SU-DHL-6 (cell line): ENCODE measurements around the gene SORCS2.

Experiments
- H2AFZ ChIP-seq: fragments of 200-600 bp; sonication (generic); 2 replicates; pipeline ENCODE4 v1.6.1; 2014; ENCODE audit warnings: low read depth, mild to moderate bottlenecking, moderate library complexity, mixed read lengths, antibody characterized with exemption, low read length; ENCODE audit not compliant: severe bottlenecking
- H3F3A ChIP-seq: fragments of 200-600 bp; shearing (Covaris generic); 2 replicates; pipeline ENCODE4 v1.6.0; 2016; ENCODE audit warnings: antibody characterized with exemption, mild to moderate bottlenecking; ENCODE audit not compliant: insufficient read depth
- H3K27ac ChIP-seq: fragments of 200-600 bp; sonication (generic); 2 replicates; pipeline ENCODE4 v1.5.1; 2016; ENCODE audit warnings: low read depth, mild to moderate bottlenecking, low read length, moderate library complexity, mixed read lengths
- H3K27me3 ChIP-seq: fragments of 200-600 bp; sonication (generic), shearing (Covaris generic); 2 replicates; pipeline ENCODE4 v1.6.0; 2014; ENCODE audit warnings: mild to moderate bottlenecking, low read length
- H3K36me3 ChIP-seq: fragments of 200-600 bp; sonication (generic); 2 replicates; pipeline ENCODE4 v1.6.1; 2014; ENCODE audit warnings: mild to moderate bottlenecking, low read length, mixed read lengths
- H3K4me2 ChIP-seq: fragments of 300-600, 200-600 bp; shearing (Covaris generic), sonication (generic); 2 replicates; pipeline ENCODE4 v1.6.0; 2014; ENCODE audit warnings: low read length, low read depth, mild to moderate bottlenecking; ENCODE audit not compliant: poor library complexity, severe bottlenecking
- H3K4me3 ChIP-seq: fragments of 200-600 bp; sonication (generic); 2 replicates; pipeline ENCODE4 v1.5.1; 2014; ENCODE audit warnings: antibody characterized with exemption, low read length, mild to moderate bottlenecking, mixed read lengths; ENCODE audit not compliant: insufficient read depth, poor library complexity, severe bottlenecking
- H3K79me2 ChIP-seq: fragments of 200-600 bp; sonication (generic); 2 replicates; pipeline ENCODE4 v1.6.1; 2014; ENCODE audit warnings: mild to moderate bottlenecking, low read length, moderate library complexity; ENCODE audit not compliant: insufficient read depth
- H3K9ac ChIP-seq: fragments of 200-600 bp; sonication (generic); 2 replicates; pipeline ENCODE4 v1.7.0; 2014; ENCODE audit warnings: mild to moderate bottlenecking, low read length
- H3K9me2 ChIP-seq: fragments of 200-600 bp; sonication (generic); replicated peaks from 2 replicates; pipeline ENCODE4 v1.6.1; 2014; ENCODE audit warnings: low read length; ENCODE audit not compliant: insufficient read depth
- H3K9me3 ChIP-seq: fragments of 200-600 bp; sonication (generic); 2 replicates; pipeline ENCODE4 v1.6.1; 2014; ENCODE audit warnings: low read length, mixed read lengths; ENCODE audit not compliant: insufficient read depth
- H4K20me1 ChIP-seq: fragments of 200-600 bp; sonication (generic); 2 replicates; pipeline ENCODE4 v1.6.1; 2014; ENCODE audit warnings: low read depth, mild to moderate bottlenecking, antibody characterized with exemption, low read length, moderate library complexity, mixed read lengths
- CTCF ChIP-seq: fragments of 200-600 bp; sonication (generic); IDR thresholded peaks from one replicate; pipeline ENCODE4 v1.5.1; 2017; ENCODE audit warnings: antibody characterized with exemption, mild to moderate bottlenecking, low read length, moderate library complexity; ENCODE audit not compliant: insufficient read depth, poor library complexity, severe bottlenecking
- EZH2phosphoT487 ChIP-seq: fragments of 200-600 bp; sonication (generic), shearing (Covaris generic); conservative IDR thresholded peaks from 2 replicates; pipeline ENCODE4 v1.6.1; 2018; ENCODE audit warnings: mild to moderate bottlenecking, antibody characterized with exemption, low read length, moderate library complexity, mixed read lengths

SORCS2 gene

DNA sequence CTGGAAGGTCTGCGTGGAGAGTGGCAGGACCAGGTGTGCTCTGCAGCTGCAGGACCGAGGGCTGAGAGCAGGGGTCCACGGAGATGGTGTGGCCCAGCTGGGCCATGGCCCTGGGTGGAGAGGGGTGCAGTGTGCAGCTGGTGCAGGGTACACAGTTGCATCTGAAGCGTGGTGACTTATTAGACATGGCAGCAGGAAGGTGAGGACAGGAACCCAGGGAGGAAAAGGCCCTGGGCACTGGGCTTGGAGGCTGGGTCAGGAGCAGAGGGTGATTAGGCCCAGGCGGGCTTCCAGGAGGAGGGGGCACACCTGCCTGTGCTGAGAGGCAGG lies 457.0 kb downstream of the SORCS2 start:
- no peaks in the 10 kb centered on the region for H3K79me2 ChIP-seq
- H3K9me2 ChIP-seq: no peaks in the 10 kb centered on the region
- H3K36me3 ChIP-seq: no peaks in the 10 kb centered on the region
- no peak overlapping the region for H3K4me2 ChIP-seq
- no peaks in the 10 kb centered on the region for H3K27me3 ChIP-seq
- H3K27ac ChIP-seq: no peak overlapping the region
- H3K4me3 ChIP-seq: no peak overlapping the region
- H2AFZ ChIP-seq: no peak overlapping the region
- no peak overlapping the region for H3K9ac ChIP-seq
- no peaks in the 10 kb centered on the region for H3K9me3 ChIP-seq
- no peaks in the 10 kb centered on the region for H3F3A ChIP-seq
- H4K20me1 ChIP-seq: no peaks in the 10 kb centered on the region
- TF ChIP-seq EZH2phosphoT487: no peak
- no peak for TF ChIP-seq CTCF

- no peaks in the 10 kb centered on the region for H3K9me3 ChIP-seq
- H3K27me3 ChIP-seq: no peaks in the 10 kb centered on the region
- H3F3A ChIP-seq: no peaks in the 10 kb centered on the region
- no peaks in the 10 kb centered on the region for H3K36me3 ChIP-seq
- no peak overlapping the region for H2AFZ ChIP-seq
- H3K79me2 ChIP-seq: no peaks in the 10 kb centered on the region
- no peak overlapping the region for H3K9ac ChIP-seq
- H3K4me3 ChIP-seq: no peak overlapping the region
- no peaks in the 10 kb centered on the region for H4K20me1 ChIP-seq
- no peak overlapping the region for H3K27ac ChIP-seq
- H3K4me2 ChIP-seq: no peak overlapping the region
- H3K9me2 ChIP-seq: no peaks in the 10 kb centered on the region
- TF ChIP-seq CTCF: no peak
- TF ChIP-seq EZH2phosphoT487: no peak
These were observed 457.6 kb downstream of the SORCS2 start for GRCh38 chr4:7649741-7650531.

- no peaks in the 10 kb centered on the region for H3K27me3 ChIP-seq
- H3K4me2 ChIP-seq: no peak overlapping the region
- H2AFZ ChIP-seq: no peak overlapping the region
- H3K9me2 ChIP-seq: no peaks in the 10 kb centered on the region
- TF ChIP-seq CTCF (no peak), EZH2phosphoT487 (no peak)
- no peaks in the 10 kb centered on the region for H4K20me1 ChIP-seq
- H3F3A ChIP-seq: no peaks in the 10 kb centered on the region
- no peak overlapping the region for H3K4me3 ChIP-seq
- H3K36me3 ChIP-seq: no peaks in the 10 kb centered on the region
- no peaks in the 10 kb centered on the region for H3K79me2 ChIP-seq
- no peak overlapping the region for H3K9ac ChIP-seq
- H3K9me3 ChIP-seq: no peaks in the 10 kb centered on the region
- H3K27ac ChIP-seq: no peak overlapping the region
These were observed 458.5 kb downstream of the SORCS2 start for GRCh38 chr4:7650606-7651385.
